Lung (tissue), 12 donors: ENCODE results near the gene MYO7A. TPM values are rescaled to one million over a fixed set of nuclear protein-coding genes. Genes with fewer than 3 reads are reported as not detected.

Source experiments
- ATAC-seq: fragments of 200-7000 bp; cut with Tn5 transposase; one replicate; pipeline ENCODE4 v1.9.1; 2020; ENCODE audit warnings: moderate number of reproducible peaks; ENCODE audit not compliant: insufficient read depth, low FRiP score
- DNase-seq, 3 donors: peaks; one replicate each; pipeline ENCODE4 v3.0.0-alpha.2; 2013 to 2017
- H3K27ac ChIP-seq, 2 donors: one replicate each; pipeline ENCODE4 v1.5.1; 2013; ENCODE audit warnings: mild to moderate bottlenecking in 2 of 2, moderate library complexity in 2 of 2, control low read depth in 1 of 2, inconsistent platforms in 1 of 2, low read depth in 1 of 2, low read length in 1 of 2
- H3K27me3 ChIP-seq, 3 donors: one replicate each; pipeline ENCODE4 v1.5.1; 2013; ENCODE audit warnings: low read length in 2 of 3; ENCODE audit not compliant: control insufficient read depth in 3 of 3, insufficient read depth in 3 of 3
- H3K36me3 ChIP-seq, 4 donors: one replicate each; pipeline ENCODE4 v1.5.1; 2013; ENCODE audit warnings: low read length in 4 of 4, mild to moderate bottlenecking in 1 of 4, moderate library complexity in 1 of 4; ENCODE audit not compliant: control insufficient read depth in 4 of 4, insufficient read depth in 4 of 4
- H3K4me1 ChIP-seq, 5 donors: one replicate each; pipeline ENCODE4 v1.5.1; 2013; ENCODE audit warnings: low read length in 5 of 5, mild to moderate bottlenecking in 2 of 5, moderate library complexity in 1 of 5; ENCODE audit not compliant: control insufficient read depth in 5 of 5, insufficient read depth in 5 of 5
- H3K4me3 ChIP-seq: one replicate; pipeline ENCODE4 v1.5.1; 2013; ENCODE audit warnings: mild to moderate bottlenecking, control low read depth, moderate library complexity
- H3K9ac ChIP-seq, 2 donors: one replicate each; pipeline ENCODE4 v1.5.1; 2013; ENCODE audit warnings: low read length in 2 of 2, control low read depth in 1 of 2; ENCODE audit not compliant: insufficient read depth in 1 of 2
- H3K9me3 ChIP-seq, 4 donors: one replicate each; pipeline ENCODE4 v1.5.1; 2013; ENCODE audit warnings: low read length in 3 of 4, mild to moderate bottlenecking in 1 of 4, moderate library complexity in 1 of 4; ENCODE audit not compliant: control insufficient read depth in 4 of 4, insufficient read depth in 3 of 4
- CTCF ChIP-seq: IDR thresholded peaks from 2 replicates; pipeline ENCODE4 v1.5.1; 2012; ENCODE audit warnings: mild to moderate bottlenecking; ENCODE audit errors: control extremely low read depth, extremely low read depth
- WGBS, 2 donors: extraction: QIAGEN DNeasy Blood & Tissue Kit; methylation state at CpG; one replicate each; pipeline ENCODE4 v1.1.7; 2013; 5-methylcytosine and 5-hydroxymethylcytosine counted together
- polyA plus RNA-seq, 2 donors: library from polyadenylated mRNA; stranded (reverse); fragments of 200-250 nt; gene quantifications; one replicate each; pipeline ENCODE4 v1.2.1, GENCODE V29; 2013
- total RNA-seq, 2 donors: library from RNA; depleted of rRNA in 1 of 2; stranded (reverse); fragments of >200 nt in 1 of 2; gene quantifications; one replicate each; pipeline ENCODE4 v1.2.1, GENCODE V29; 2014 to 2021
- donor health status: control.
- donor health status: control.
- donor health status: Bipolar disorder and iron deficiency.
- donor health status: healthy.
- donor health status: DM: yes; HTN: yes; CAD: no.

MYO7A gene
- total and polyA plus RNA-seq, 4 donors, result 1.8 to 10.2 (median 6.3) TPM

- DNase-seq, result peak; percentile 56 to 71 (median 69)
- Histone ChIP-seq H3K27ac (no peak overlapping the region), H3K4me1 (peaks cover 0 to 26% (median 3%) of the 10 kb centered on the region in 5 donors), H3K27me3 (peaks cover 0 to 3% (median 2%) of the 10 kb centered on the region in 3 donors), H3K9ac (no peak overlapping the region), H3K4me3 (no peak overlapping the region), H3K36me3 (no peaks in the 10 kb centered on the region), H3K9me3 (no peaks in the 10 kb centered on the region)
- TF ChIP-seq CTCF, result no peak
- WGBS, 2 donors, result 76 to 84% methylated on average over 9 of the region's 9 CpGs
- ATAC-seq, result no peak
Observed at GRCh38 chr11:77130763-77131513, 2.9 kb downstream of the MYO7A start.

GRCh38 chr11:77131560-77131959, 3.5 kb downstream of the MYO7A start:
- no peak overlapping the region for H3K9ac ChIP-seq
- H3K4me3 ChIP-seq, result no peak overlapping the region
- no peaks in the 10 kb centered on the region for H3K36me3 ChIP-seq
- no peak for DNase-seq
- H3K9me3 ChIP-seq, result no peaks in the 10 kb centered on the region
- peaks cover 0 to 26% (median 3%) of the 10 kb centered on the region in 5 donors for H3K4me1 ChIP-seq
- peaks cover 0 to 9% (median 5%) of the 10 kb centered on the region in 3 donors for H3K27me3 ChIP-seq
- TF ChIP-seq CTCF, result no peak
- WGBS, 2 donors, result 74 to 77% methylated on average over 6 of the region's 6 CpGs
- ATAC-seq, result no peak
- no peak overlapping the region for H3K27ac ChIP-seq

GRCh38 chr11:77135069-77135468, 7.0 kb downstream of the MYO7A start:
- no peak for TF ChIP-seq CTCF
- WGBS, 2 donors, result 3 to 9% methylated on average over 2 of the region's 2 CpGs
- Histone ChIP-seq H3K4me3 (no peak overlapping the region), H3K27ac (no peak overlapping the region), H3K4me1 (peaks cover 0 to 16% (median 2%) of the 10 kb centered on the region in 5 donors), H3K36me3 (no peaks in the 10 kb centered on the region), H3K27me3 (peaks cover 0 to 25% (median 20%) of the 10 kb centered on the region in 3 donors), H3K9me3 (no peaks in the 10 kb centered on the region), H3K9ac (no peak overlapping the region)
- DNase-seq (no peak), ATAC-seq (no peak)
